Endothelial cell (in vitro differentiated cells): ENCODE measurements around the gene SNUPN. TPM values are rescaled to one million over a fixed set of nuclear protein-coding genes. Genes with fewer than 3 reads are reported as not detected.
"Not testable (repeated sequence)": the region's sequence is repeated elsewhere in the genome, so short reads cannot be mapped to it uniquely, and the experiment has no call there.

Experiments
- DNase-seq: peaks from one replicate; pipeline ENCODE4 v3.0.0; 2021; ENCODE audit warnings: low spot score
- H3K27ac Mint-ChIP-seq: one replicate; pipeline ENCODE4 v1.8.0; 2021; ENCODE audit warnings: mixed read lengths, inconsistent platforms; ENCODE audit not compliant: unreplicated experiment
- H3K27me3 Mint-ChIP-seq: one replicate; pipeline ENCODE4 v1.8.0; 2021; ENCODE audit warnings: mild to moderate bottlenecking, moderate library complexity, mixed read lengths, inconsistent platforms; ENCODE audit not compliant: unreplicated experiment
- H3K36me3 Mint-ChIP-seq: one replicate; pipeline ENCODE4 v1.8.0; 2021; ENCODE audit warnings: mild to moderate bottlenecking, low read depth, mixed read lengths, inconsistent platforms; ENCODE audit not compliant: unreplicated experiment
- H3K4me1 Mint-ChIP-seq: one replicate; pipeline ENCODE4 v1.8.0; 2021; ENCODE audit warnings: mild to moderate bottlenecking, mixed read lengths, inconsistent platforms; ENCODE audit not compliant: unreplicated experiment
- H3K4me3 Mint-ChIP-seq: one replicate; pipeline ENCODE4 v1.8.0; 2021; ENCODE audit warnings: mild to moderate bottlenecking, mixed read lengths, inconsistent platforms; ENCODE audit not compliant: unreplicated experiment
- H3K9me3 Mint-ChIP-seq: one replicate; pipeline ENCODE4 v1.8.0; 2021; ENCODE audit warnings: mixed read lengths, inconsistent platforms; ENCODE audit not compliant: unreplicated experiment
- CTCF ChIP-seq: fragments of 200-600 bp; sonication (generic); IDR thresholded peaks from one replicate; pipeline ENCODE4 v1.5.0; 2021; ENCODE audit warnings: antibody characterized with exemption; ENCODE audit not compliant: unreplicated experiment
- total RNA-seq: library from RNA; stranded (reverse); fragmentation: NEBNext Ultra II Directional; extraction: Animal tissue kit (Norgen Biotek cat#: 25700); gene quantifications from one replicate; pipeline ENCODE4 v1.2.1, GENCODE V29; 2021; ENCODE audit not compliant: unreplicated experiment

Gene SNUPN
- total RNA-seq, 1 donor from 2014 or later, result 16.5 TPM

DNA sequence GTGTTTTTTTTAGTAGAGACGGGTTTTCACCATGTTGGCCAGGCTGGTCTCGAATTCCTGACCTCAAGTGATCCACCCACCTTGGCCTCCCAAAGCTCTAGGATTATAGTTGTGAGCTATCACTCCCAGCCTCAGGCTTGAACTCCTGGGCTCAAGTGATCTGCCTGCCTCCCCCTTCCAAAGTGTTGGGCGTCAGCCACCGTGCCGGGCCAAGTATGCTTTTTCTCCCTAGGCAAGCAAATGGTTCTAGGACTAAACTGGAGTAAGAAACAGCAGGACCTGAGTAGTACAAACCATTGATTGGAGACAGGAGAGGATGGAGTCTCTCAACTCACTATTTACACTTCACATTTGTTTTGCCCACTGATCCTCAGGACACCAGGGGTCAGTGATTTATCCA is 41.8 kb downstream of the SNUPN start:
- TF ChIP-seq CTCF, result no peak
- no peaks in the 10 kb centered on the region for H3K36me3 Mint-ChIP-seq
- H3K27ac Mint-ChIP-seq, result no peak overlapping the region
- peaks cover 5% of the 10 kb centered on the region for H3K4me1 Mint-ChIP-seq
- no peak for DNase-seq
- H3K4me3 Mint-ChIP-seq, result no peak overlapping the region
- H3K27me3 Mint-ChIP-seq, result peaks cover 2% of the 10 kb centered on the region
- no peaks in the 10 kb centered on the region for H3K9me3 Mint-ChIP-seq

DNA sequence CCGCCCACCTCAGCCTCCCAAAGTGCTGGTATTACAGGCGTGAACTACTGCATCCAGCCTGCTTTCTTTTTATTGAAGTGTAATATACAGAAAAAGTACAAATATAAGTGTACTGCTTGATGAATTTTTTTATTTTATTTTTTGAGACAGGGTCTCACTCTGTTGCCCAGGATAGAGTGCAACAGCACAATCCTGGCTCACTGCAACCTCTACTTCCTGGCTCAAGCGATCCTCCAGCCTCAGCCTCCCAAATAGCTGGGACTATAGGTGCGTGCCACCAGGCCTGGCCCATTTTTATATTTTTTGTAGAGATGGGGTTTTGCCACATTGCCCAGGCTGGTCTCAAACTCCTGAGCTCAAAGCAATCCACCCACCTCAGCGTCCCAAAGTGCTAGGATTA is 42.6 kb downstream of the SNUPN start:
- not testable (repeated sequence) for H3K36me3 Mint-ChIP-seq, DNase-seq, H3K4me1 Mint-ChIP-seq, H3K9me3 Mint-ChIP-seq, H3K27ac Mint-ChIP-seq, H3K27me3 Mint-ChIP-seq, H3K4me3 Mint-ChIP-seq

DNA sequence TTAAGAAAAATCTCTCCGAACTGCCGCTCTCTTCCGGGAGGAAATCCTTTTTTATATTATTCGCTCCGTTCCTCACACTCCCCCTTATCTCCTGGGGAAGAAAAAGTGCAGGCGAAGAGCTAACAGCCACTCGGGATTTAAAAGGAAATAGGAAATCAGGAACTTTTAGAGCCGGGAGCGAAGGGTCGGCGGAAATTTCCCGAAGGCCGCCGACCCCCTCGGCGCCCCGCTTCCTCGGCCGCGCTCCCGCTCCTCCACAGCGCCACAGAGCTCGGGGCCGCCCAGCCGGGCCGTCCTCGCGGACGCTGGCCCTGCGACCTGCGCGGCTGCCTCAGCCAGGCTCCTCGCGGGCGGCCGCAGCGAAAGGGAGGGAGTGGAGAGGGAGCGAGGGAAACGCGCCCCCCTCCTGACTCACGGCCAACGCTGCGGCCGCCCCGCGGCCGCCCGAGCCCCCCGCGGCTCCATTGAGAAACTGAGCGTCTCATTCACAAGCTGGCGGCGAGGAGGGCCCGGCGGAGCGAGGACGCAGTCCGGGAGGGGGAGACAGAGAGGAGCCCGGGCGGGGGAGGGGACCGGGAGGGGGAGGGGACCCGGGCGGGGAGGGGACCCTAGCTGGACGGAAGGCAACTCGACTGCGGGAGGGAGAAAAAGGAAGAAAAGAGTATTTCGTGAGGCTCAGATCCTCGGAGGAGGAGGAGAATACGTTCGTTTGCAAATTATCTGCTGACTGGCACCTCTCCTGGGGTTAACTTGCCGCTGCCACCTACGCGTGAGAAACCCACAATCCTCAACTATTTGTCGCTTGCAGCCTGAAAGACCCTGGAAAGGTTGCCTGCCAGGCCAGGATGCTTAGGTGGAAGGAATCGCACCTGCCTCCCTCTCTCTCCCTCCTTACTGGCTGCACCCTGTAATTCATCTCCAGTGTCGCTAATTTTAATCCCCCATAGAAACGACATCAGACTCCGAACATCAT is 46.3 kb downstream of the SNUPN start, which contains the start of gene PTPN9:
Gene PTPN9 (minus strand): TSS at position 368 of the 973 bp plus-strand sequence. CDS start 539 bp downstream, outside the sequence.
- peak within 1 kb of the TSS; percentile 89 for H3K27ac Mint-ChIP-seq
- peaks cover 15% of the 10 kb centered on the region for H3K4me1 Mint-ChIP-seq
- TF ChIP-seq CTCF, result no peak
- peaks cover 4% of the 10 kb centered on the region for H3K27me3 Mint-ChIP-seq
- no peaks in the 10 kb centered on the region for H3K9me3 Mint-ChIP-seq
- no peaks in the 10 kb centered on the region for H3K36me3 Mint-ChIP-seq
- H3K4me3 Mint-ChIP-seq, result peak within 1 kb of the TSS; percentile 98
- peak; percentile 82 for DNase-seq

DNA sequence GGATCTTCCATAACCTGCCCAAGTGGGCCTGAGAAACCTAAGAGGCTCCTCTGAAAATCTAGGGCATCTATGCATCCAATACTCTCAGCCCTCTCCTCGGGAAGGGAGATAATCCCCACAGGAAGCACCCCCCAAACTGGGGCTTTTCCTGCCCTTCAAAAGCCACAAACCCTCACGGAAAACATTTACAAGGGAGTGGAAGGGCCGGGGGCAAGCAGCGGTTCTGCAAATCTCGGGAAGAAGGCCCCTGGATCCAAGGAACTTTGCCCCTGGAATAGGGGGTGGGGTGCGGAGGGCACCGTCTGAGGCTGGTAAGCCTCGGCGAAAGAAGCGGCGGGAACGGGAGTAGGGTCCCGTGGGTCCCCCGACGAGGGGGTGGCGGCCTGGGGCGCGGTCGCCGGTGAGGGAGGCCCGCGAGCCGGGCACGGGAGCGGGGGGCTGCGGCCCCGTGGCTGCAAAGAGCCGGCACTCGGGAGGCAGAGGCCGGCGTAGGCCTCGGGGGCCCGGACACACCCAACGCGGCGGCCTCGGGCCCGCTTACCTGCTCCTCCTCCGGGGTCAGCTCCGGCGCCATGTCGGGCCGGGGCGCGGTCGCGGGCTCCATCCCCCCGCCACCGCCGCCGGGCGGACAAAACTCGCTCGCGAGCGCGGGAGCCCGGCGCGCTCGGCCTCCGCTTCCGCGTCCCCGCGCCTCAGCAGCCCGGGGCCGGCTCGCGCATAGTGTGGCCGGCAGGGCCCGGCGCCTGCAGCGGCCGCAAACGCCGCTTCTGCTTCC is 47.2 kb downstream of the SNUPN start:
- H3K36me3 Mint-ChIP-seq, result no peaks in the 10 kb centered on the region

More for the DNA sequence above, 47.2 kb downstream of the SNUPN start:
- Mint-ChIP-seq H3K9me3 (no peaks in the 10 kb centered on the region), H3K27me3 (peaks cover 4% of the 10 kb centered on the region), H3K4me3 (peak overlapping the region; percentile 98), H3K4me1 (peaks cover 22% of the 10 kb centered on the region), H3K27ac (peak overlapping the region; percentile 89)
- DNase-seq, result peak; percentile 41
- TF ChIP-seq CTCF, result no peak
